ENCODE data around the gene ZBTB20.
"Not testable (repeated sequence)": the region's sequence is repeated elsewhere in the genome, so short reads cannot be mapped to it uniquely, and the experiment has no call there.

Gene ZBTB20

DNA sequence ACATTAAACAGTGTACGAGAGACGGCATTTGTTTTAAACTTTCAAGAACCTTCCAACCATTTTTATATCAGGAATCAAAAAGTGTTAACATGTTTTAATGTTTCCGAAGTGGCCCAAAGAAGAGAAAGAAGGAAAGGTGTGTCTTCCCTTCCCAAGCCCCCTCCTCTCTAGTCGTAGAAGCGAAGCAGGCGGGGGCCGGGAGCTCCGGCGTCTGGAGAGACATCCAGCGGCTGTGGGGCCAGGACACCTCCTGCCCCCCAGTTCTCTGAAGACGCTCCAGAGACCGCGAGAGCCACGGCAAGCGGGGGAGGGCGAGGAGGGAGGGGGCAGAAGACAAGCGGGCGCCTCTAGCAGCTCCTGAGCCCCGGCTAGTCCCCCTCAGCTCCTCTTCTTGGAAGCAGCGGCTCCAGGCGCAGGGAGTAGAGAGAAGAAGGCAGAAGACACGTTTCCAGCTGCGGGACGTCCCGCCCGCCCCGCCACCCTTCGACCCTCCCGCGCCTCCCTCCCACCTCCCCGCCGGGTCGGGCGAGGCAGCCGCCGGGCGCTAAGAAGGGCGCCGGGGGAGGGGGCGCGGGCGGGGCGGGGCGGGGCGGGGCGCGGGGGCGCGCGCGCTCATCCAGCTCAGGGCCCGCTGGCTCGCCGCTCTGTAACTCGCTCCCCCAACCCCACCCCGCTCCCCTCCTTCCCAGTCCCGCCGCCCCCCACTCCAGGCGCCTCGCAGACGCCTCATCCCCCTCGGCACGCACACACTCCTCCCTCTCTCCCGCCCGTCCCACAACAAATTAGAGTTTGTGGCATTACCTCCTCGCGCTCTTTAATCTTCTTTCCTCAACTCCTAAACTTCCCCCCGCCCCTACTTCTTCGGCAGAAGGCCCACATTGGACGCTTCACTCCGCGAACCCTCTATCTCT, at the start of gene ZBTB20:
Gene ZBTB20 (minus strand): TSS at position 871 of the 911 bp plus-strand sequence.
- DNase-seq, result peak; percentile 94

DNA sequence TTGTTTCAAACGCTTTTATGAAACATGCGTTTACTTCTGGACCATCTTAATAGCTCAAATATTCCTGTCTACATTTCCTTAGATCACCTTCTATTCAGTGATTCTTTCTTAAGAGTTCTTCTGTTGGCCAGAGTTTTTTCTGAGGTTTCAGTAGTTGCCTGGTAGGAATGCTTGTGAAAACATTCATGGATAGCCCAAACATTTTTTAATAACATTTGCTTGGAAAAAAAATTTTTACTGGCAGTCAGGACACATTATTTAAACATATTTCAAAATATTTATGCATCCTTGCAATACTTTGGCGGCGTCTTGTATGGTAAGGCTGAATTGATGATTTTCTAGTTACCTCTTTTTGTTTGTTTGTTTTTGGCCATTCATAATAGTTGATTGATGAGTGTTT, 47.4 kb upstream of the ZBTB20 start:
- DNase-seq, result no peak

DNA sequence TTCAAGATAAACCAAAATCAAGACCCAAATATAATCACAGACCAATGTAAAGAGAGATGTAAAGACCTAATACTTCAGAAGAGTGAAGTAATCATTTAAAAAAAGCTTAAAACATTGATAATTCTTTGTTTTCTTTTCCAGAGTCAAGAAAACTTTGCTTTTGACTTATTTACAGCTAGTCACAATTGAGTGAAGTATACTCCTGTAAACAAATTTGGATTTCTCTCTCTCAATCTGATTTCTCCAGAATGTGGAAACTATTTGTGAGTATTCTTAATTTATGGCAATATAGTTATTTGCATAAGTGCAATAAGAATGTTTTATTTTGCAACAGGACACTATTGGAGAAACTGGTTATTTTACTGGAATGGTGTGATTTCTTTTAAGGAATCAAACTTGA, 43.7 kb upstream of the ZBTB20 start:
- DNase-seq, result no peak

DNA sequence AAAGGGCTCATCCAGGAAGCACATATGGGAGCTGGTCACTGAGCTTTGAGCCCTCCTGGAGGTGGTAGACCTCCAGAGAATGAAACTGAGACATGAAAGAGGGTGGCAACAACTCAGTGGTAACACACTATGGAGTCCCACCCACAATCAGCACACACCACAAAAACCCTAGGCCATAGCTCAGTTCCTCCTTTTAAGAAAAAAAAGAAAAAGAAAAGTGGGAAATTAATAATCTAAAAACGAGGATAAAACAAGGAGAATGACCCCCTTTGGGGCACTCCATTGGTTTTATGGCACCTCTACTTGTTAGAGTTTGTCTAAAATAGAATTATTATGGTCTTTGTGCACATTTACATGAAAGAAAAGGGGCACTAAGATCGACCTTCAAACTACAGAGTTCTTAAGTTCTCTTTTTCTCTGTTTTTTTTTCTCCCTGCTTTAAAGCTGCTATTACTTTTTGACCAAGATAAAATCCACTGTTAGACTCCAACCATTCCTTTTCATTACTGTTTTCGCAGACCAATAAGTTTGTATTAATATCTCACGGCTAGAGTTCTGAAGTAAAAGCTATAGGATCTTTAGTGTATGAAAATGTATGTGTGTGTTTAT, 40.2 kb upstream of the ZBTB20 start:
- no peak for DNase-seq

DNA sequence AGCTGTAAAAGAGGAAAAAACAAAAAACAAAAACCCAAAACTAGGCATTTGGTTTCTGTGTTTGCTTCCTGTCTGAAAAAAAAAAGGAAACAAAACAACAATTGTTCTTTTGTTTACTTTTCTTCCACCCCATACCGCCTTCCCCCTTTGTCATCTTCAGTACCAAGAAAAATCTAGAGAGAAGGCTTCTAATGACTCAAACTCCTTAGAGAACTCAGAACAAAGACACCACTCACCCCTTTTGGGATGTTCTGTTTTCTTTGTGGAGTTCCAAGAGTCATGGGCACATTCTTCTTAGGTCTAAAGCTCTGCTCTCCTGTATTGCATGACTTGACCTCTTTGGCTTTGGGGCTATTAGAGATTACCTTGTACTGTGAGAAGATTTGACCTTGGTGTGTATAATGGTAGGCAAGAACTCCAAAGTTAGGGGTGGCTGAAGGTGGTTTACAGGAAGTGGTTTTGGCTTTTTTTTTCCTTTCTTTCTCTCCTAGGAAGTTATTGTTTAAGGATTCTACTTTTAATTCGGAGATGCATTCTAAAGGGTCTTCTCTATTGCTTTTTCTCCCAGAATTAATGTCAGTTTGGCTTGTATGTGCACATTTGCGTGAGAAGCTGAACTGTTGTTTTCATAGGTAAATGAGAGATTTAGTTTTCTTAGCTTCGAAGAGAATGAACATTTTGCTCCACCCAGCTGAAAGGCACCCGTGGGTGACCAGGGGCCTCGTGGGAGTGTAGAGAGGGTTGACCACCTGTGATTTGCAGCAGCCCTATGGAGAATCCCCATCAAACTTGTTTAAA, 39.5 kb upstream of the ZBTB20 start:
- no peak for DNase-seq

DNA sequence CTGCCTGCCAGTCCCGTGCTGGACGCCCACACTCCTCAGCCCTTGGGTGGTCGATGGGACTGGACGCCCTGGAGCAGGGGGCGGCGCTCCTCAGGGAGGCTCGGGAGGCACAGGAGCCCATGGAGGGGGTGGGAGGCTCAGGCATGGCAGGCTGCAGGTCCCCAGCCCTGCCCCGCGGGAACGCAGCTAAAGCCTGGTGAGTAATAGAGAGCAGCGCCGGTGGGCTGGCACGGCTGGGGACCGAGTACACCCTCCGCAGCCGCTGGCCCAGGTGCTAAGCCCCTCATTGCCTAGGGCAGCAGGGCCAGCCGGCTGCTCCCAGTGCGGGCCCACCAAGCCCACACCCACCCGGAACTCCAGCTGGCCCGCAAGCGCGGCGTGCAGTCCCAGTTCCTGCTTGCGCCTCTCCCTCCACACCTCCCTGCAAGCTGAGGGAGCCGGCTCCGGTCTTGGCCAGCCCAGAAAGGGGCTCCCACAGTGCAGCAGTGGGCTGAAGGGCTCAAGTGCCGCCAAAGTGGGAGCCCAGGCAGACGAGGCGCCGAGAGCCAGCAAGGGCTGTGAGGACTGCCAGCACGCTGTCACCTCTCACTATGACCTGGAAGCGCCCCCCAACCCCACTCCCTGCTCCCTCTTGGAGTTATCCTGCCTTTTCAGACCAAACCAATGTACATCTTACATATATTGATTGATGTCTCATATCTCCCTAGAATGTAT, 37.9 kb upstream of the ZBTB20 start:
- not testable (repeated sequence) for DNase-seq

DNA sequence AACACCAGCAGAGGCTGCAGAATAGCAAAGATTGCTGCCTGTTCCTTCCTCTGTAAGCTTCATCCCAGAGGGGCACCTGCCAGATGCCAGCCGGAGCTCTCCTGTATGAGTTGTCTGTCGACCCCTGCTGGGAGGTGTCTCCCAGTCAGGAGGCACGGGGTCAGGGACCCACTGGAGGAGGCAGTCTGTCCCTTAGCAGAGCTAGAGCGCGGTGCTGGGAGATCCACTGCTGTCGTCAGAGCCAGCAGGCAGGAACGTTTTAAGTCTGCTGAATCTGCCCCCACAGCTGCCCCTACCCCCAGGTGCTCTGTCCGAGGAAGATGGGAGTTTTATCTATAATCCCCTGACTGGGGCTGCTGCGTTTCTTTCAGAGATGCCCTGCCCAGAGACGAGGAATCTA, 31.8 kb upstream of the ZBTB20 start:
- peak; percentile 39 for DNase-seq

DNA sequence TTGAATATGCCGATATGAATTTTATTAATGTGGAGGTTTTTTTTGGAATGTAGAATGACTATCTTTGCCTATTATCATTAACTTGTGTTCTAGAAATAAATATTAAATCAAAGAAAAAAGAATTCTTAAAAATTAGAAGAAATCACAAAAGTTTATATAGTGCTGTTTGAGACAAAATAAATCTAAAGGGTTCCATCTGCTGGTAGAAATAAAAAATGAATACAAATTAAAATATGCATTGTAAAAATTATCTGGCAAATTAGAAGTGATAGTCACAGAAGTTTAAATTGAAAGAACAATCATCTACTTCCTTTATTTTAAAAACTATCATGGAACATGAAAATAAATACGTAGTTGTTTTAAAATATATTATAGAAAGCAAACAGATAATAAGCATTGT, 22.7 kb upstream of the ZBTB20 start:
- no peak for DNase-seq

DNA sequence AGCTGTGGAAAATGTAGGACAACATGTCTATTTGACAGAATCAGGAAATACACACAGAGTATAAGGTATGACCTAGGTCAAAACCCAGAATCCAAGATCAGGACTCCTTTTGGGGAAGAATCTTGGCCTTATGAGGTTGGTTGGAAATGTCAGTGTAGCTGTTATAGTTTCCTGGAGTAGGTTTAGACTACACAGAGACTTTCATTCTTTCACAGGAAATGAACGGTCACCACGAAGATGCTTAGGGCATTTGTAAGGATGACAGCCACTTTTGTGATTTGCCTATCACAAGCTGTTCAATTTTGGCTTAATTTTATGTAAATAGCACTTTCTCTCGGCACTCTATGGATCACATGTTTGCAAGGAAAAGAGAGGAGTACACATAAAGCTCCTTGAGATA, 18.6 kb upstream of the ZBTB20 start:
- no peak for DNase-seq

DNA sequence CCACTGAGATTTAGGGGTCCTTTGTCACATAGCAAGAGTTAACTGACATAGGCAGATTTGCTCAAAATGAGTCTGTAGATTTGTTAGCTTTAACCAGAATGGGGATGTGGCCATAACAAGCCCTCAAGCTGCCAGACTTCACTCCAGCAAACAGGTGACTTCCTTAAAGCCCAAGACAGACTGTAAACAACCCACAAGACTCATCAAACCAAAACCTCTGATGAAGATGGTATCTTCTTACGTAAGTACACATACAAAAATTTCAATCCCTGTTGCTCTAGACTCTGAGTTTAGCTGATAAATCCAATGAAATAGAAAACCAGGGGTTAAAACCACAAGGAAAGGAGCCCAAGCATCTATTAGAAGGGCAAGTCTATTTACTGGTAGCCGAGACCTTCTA, 18.2 kb upstream of the ZBTB20 start:
- DNase-seq, result no peak

DNA sequence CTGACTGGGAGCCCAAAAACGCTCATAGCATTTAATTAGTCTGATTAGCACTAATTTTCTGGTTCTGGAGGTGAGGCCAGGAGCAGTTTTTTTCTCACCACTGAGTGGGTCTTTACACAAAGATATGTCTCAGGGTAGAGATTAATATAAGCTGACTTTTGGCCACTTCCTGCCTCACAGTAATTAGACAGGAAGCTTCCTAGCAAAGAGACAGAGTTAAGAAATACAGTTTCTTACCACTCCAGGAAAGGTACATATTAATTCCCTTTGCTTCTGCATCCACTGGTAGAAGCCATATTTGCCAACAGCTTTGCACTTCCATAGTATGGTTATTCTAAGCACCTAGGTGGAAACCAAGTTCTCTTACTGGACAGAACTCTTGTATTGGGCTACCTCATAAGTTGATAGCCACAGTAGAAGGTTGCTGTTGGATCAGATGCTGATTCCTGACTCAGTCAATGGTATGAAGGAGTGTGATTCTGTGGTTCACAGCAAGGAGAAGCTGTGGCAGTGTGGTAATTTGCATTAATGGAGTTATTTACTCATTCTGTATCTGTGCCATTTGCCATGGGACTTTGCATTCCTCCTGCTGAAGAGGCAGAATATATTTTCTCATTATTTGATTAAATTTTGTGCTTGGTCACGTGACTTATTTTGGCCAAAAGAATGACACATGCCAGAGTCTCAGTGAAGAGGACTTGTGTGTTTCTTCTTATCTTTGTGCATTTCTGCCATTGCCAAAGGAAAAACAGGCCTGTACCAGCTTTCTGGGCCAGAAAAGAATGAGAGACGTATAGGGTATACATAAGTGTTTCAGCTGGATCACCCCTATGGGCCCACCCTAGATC, 17.5 kb upstream of the ZBTB20 start:
- no peak for DNase-seq

DNA sequence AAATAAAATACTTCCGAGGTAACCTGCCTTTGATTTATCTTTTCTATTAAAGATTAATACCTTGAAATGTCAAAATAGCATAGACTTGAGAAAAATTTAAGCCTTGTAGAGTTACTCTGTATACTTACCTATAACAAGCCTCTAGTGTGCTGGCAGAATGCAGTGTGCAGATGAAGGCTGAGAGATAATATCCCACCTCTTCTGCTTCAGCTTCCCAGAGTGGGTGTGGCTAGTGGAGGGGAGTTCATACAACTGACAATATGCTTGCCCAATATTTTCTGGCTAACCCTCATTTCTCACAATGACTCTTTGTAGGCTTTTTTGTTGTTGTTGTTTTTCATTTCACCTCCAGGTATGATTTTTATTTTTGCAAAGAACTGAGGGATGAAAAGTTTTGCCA, 15.7 kb upstream of the ZBTB20 start:
- DNase-seq, result peak; percentile 20

DNA sequence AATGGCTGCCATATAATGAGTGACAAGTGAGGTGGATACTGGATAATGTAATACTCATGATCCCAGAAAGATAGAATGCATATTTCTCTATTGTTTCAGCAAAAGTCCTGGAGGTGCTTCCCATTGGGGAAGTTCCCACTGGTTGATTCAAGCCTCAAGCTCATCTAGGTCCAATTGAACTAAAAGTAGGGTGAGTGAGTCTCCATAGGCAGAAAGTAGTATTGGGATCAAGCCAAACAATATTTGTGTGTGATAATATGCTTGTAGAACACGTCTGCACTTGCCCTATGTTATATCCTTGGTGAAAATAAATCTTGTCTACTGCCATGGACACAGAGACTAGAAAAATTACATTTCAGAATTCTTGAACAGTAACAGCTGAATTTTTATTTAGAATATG, 14.8 kb upstream of the ZBTB20 start:
- DNase-seq, result no peak

DNA sequence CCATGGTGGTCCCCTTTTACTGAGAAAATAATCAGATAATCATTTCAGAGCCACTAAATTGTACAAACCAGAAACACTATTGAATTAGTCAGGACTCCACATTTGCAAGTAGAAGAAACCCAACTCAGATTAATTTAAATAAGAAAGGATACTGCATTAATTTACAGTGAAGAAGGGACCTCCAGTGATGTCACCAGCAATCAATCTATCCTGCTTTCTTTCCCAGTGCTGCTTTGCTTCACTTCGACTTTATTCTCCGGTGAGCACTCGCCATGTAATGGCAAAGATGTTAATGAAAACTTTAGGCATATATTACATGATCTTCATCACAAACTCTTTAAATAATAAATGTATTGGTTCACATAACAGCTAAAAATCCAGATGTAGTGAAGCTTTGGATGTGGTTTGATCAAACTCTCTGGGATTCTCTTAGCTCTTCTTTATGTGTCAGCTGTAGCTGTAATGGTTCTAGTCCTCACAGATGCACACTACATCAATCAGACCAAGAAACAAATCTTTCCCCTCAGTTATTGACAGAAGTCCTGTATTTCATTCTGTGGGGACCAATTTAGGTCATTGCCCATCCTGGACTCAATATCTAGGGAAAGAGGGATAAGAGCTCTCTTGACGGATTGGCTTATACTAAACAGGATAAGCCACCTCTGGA, 14.2 kb upstream of the ZBTB20 start:
- no peak for DNase-seq

DNA sequence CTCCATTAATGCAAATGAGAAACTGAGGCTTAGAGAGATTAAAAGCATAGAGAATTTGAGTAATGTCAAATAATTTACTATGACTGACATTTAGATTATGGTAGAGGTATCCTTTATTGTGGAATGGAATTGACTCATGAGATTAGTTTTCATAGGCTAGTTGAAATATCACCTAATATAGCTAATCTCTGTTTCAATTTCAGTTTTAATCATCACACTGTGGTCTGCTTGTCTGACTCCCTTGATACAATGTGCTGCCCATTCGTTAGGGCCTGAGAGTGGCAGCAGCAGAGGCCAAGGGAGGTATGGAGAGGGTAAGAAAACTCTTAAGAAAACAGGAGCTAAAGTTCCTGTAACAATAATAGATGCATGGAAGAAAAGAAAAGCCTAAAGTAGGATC, 13.2 kb upstream of the ZBTB20 start:
- no peak for DNase-seq

DNA sequence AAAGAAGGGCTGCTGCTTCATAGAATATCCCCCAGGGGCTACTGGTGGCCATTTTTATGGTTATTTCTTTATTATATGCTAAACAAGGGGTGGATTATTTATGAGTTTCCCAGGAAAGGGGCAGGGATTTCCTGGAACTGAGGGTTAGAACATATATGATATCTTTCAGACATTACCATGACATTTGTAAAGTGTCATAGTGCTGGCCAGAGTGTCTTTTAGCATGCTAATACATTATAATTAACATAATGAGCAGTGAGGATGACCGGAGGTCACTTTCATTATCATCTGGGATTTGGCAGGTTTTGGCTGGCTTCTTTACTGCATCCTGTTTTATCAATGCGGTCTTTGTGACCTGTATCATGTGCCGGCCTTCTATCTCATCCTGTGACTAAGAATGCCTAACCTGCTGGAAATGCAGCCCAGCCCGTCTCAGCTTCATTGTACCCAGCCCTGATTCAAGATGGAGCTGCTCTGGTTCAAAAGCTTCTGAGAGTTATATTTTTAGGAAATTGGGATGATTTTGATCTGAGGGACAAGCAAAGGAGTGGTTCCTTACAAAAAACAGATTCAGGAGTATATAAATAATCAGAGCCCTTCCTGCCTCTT, 9.1 kb upstream of the ZBTB20 start:
- no peak for DNase-seq

DNA sequence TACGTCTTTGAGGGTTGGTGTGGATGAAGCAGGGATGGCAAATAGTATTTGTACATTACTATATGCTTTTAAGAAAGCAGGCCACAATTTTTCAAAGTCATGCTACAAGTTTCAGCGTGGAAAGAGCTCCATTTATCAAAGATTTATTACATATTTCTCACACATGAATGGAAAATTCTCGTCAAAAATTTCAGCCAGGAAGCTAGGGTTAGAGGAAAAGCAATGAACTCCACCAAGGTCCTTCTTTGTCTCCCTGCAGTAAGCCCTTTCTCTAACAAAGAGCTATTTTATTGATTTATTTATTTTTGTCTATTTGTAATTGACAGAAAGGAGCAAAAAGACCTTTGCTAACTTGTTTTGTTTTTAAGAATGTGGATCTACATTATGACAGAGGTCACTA, 7.5 kb upstream of the ZBTB20 start:
- no peak for DNase-seq

DNA sequence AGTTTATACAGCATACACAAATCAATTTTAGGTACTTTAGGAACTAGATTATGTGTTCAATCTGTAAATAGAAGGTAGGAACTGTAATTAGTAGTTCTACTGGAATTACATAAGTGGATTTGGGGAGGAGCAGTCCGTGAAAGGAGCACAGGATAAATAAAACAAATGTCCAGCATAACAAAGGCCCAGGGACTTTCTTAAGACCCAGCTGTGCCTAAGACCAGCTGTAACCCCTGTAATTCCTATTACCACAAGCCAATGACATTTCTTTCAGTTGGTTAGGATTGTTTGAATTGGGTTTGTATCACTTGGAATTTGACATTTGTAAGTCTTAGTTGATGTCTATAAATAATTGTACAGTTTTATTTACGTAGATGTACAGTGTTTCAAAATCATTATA, 4.8 kb upstream of the ZBTB20 start:
- peak; percentile 31 for DNase-seq

DNA sequence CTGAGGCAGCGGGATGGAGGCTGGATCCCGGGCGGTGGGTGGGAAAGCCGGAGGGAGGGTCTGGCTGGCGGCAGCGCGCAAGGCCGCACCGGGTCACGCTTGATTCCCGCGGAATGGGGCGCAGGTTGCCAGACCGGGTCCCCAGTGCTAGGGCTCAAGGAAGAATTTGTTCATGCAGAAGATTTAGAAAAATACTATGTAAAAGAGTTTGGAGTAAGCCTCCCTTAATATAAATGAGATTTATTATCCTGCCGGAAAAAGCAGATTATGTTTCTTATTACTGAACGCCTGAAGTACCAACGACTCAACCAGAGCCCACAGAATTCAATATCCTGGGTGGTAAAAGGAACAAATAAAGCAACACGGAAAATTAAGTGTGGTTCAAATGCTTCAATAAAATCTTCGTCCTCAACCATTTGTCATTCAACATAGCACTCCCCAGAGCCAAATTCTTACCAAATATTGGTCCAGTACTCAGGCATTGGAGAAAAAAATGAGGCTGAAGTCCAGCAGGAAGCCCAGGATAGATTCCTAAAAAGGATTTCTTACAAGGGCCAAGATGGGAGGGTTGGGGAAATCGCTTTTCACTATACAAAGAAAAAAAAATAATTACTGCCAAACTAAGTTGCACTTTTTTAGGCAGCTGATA, 1.2 kb upstream of the ZBTB20 start:
- no peak for DNase-seq

DNA sequence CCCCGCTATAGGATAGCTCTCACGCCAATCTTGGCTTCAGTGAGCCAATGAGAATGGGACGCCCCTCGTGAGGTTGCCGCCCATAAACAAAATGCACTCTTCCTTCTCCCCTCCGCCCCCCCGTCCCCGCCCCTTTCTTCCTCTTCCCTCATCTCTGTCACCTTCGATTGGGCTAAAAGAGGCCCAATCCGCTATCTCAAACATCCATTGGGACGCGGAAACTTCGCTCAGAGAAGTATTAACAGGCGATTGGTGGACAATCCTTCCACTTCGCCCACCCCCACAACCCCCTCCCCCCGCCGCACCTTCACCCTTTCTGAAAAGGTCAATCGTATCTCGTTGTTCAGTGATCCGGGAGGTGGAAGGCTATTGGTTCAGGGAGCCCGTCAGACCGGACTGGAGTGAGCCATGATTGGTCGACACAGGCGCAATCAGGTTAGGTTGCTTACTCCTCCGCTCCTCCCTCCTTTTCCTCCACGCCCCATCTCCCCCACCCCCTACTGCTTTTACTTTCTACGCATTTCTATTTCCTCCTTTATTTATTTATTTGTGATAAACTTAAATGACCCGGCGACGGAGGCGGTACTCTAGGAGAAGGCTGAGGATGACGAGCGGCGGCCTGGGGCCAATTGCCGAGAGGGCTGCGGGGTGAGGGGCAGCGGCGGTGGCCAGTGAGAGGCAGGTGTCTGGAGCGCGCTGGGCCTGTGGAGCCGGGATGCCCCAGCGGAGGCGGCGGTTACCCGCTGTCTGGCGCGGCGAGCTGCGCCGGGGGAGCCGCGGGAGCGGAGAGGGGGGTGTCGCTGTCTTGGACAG, 447 bp upstream of the ZBTB20 start:
- DNase-seq, result peak; percentile 100

Data from NCI-H82 (cell line).